ENCODE results near the gene MLLT3. TPM values are rescaled to one million over a fixed set of nuclear protein-coding genes. Genes with fewer than 3 reads are reported as not detected.

The MLLT3 gene
- total and polyA plus RNA-seq, 2 experiments from 2014 or later, result 13.7 to 39.2 TPM

GRCh38 chr9:20376731-20377375 lies 245.4 kb downstream of the MLLT3 start:
- Histone ChIP-seq H3K9me3 (ENCODE audit: low read depth) (no peaks in the 10 kb centered on the region), H2AFZ (no peak overlapping the region), H3K36me3 (replicated peaks; ENCODE audit: insufficient read depth, low read depth) (no peaks in the 10 kb centered on the region), H4K20me1 (ENCODE audit: insufficient read depth, poor library complexity, severe bottlenecking) (no peaks in the 10 kb centered on the region), H3K4me3 (no peak overlapping the region), H3K4me1 (ENCODE audit: insufficient read depth) (peaks cover 26% of the 10 kb centered on the region), H3K9me2 (replicated peaks; ENCODE audit: insufficient read depth) (no peaks in the 10 kb centered on the region), H3K79me2 (peaks cover 18% of the 10 kb centered on the region), H3K27me3 (no peaks in the 10 kb centered on the region), H3K4me2 (peak overlapping the region; percentile 34), H3K27ac (peak overlapping the region; percentile 52)
- 52% methylated on average over 4 of the region's 4 CpGs for WGBS (ENCODE audit: low lambda C conversion rate, missing lambda C conversion rate)
- TF ChIP-seq EZH2 (IDR thresholded peaks at IDR 0.05; ENCODE audit: borderline replicate concordance), result no peak
- TF ChIP-seq EZH2phosphoT487 (IDR thresholded peaks at IDR 0.05; ENCODE audit: low read depth, severe bottlenecking, unreplicated experiment), result no peak
- TF ChIP-seq CTCF (IDR thresholded peaks at IDR 0.05; ENCODE audit: poor library complexity), result no peak
- no peak for DNase-seq (ENCODE audit: low spot score)

GRCh38 chr9:20376042-20376441 lies 246.3 kb downstream of the MLLT3 start:
- Histone ChIP-seq H3K27ac (peak overlapping the region; percentile 52), H3K4me3 (no peak overlapping the region), H3K4me1 (ENCODE audit: insufficient read depth) (peaks cover 26% of the 10 kb centered on the region), H3K9me2 (replicated peaks; ENCODE audit: insufficient read depth) (no peaks in the 10 kb centered on the region), H2AFZ (no peak overlapping the region), H3K27me3 (no peaks in the 10 kb centered on the region), H4K20me1 (ENCODE audit: insufficient read depth, poor library complexity, severe bottlenecking) (no peaks in the 10 kb centered on the region), H3K9me3 (ENCODE audit: low read depth) (no peaks in the 10 kb centered on the region), H3K36me3 (replicated peaks; ENCODE audit: insufficient read depth, low read depth) (no peaks in the 10 kb centered on the region), H3K4me2 (peak overlapping the region; percentile 34), H3K79me2 (peaks cover 25% of the 10 kb centered on the region)
- TF ChIP-seq EZH2phosphoT487 (IDR thresholded peaks at IDR 0.05; ENCODE audit: low read depth, severe bottlenecking, unreplicated experiment) (no peak), CTCF (IDR thresholded peaks at IDR 0.05; ENCODE audit: poor library complexity) (no peak), EZH2 (IDR thresholded peaks at IDR 0.05; ENCODE audit: borderline replicate concordance) (no peak)
- DNase-seq (ENCODE audit: low spot score), result no peak
- 84% methylated on average over 4 of the region's 4 CpGs for whole genome bisulfite sequencing (ENCODE audit: low lambda C conversion rate, missing lambda C conversion rate)

- no peak overlapping the region for H3K4me3 ChIP-seq
- H3K4me1 ChIP-seq (ENCODE audit: insufficient read depth), result peaks cover 18% of the 10 kb centered on the region
- H3K27me3 ChIP-seq, result no peaks in the 10 kb centered on the region
- H4K20me1 ChIP-seq (ENCODE audit: insufficient read depth, poor library complexity, severe bottlenecking), result no peaks in the 10 kb centered on the region
- peaks cover 35% of the 10 kb centered on the region for H3K79me2 ChIP-seq
- H3K4me2 ChIP-seq, result no peak overlapping the region
- TF ChIP-seq EZH2 (IDR thresholded peaks at IDR 0.05; ENCODE audit: borderline replicate concordance) (no peak), EZH2phosphoT487 (IDR thresholded peaks at IDR 0.05; ENCODE audit: low read depth, severe bottlenecking, unreplicated experiment) (no peak), CTCF (IDR thresholded peaks at IDR 0.05; ENCODE audit: poor library complexity) (no peak)
- no peak overlapping the region for H2AFZ ChIP-seq
- WGBS (ENCODE audit: low lambda C conversion rate, missing lambda C conversion rate), result 93% methylated on average over 1 of the region's 1 CpG
- no peak overlapping the region for H3K27ac ChIP-seq
- DNase-seq (ENCODE audit: low spot score), result no peak
- H3K9me3 ChIP-seq (ENCODE audit: low read depth), result no peaks in the 10 kb centered on the region
- no peaks in the 10 kb centered on the region for H3K9me2 ChIP-seq (replicated peaks; ENCODE audit: insufficient read depth)
- H3K36me3 ChIP-seq (replicated peaks; ENCODE audit: insufficient read depth, low read depth), result peaks cover 4% of the 10 kb centered on the region
Measured at GRCh38 chr9:20373263-20373662, 249.0 kb downstream of the MLLT3 start.
